B cell (primary cell): ENCODE data around the gene CDH13.

Source experiments
- CTCF ChIP-seq: fragments of 200-600 bp; IDR thresholded peaks from one replicate; pipeline ENCODE4 v1.8.0; 2022; ENCODE audit warnings: antibody characterized with exemption, mild to moderate bottlenecking
- EZH2 ChIP-seq: IDR thresholded peaks from 2 replicates; pipeline ENCODE4 v1.6.1; 2012; ENCODE audit warnings: borderline replicate concordance, low read depth, mild to moderate bottlenecking, moderate library complexity, low read length; ENCODE audit not compliant: insufficient read depth, poor library complexity, severe bottlenecking

- TF ChIP-seq CTCF: no peak
- no peak for TF ChIP-seq EZH2
Observed at GRCh38 chr16:82755570-82756282, 129.0 kb downstream of the CDH13 start.
